GM18868 (cell line): ENCODE measurements around the gene ADCY10.
"Not testable (repeated sequence)": the region's sequence is repeated elsewhere in the genome, so short reads cannot be mapped to it uniquely, and the experiment has no call there.

Experiments
- ATAC-seq: cut with Tn5 transposase; IDR thresholded peaks from one replicate; pipeline ENCODE4 v1.9.1; 2021; ENCODE audit warnings: mild to moderate bottlenecking, moderate library complexity; ENCODE audit not compliant: unreplicated experiment

The ADCY10 gene

DNA sequence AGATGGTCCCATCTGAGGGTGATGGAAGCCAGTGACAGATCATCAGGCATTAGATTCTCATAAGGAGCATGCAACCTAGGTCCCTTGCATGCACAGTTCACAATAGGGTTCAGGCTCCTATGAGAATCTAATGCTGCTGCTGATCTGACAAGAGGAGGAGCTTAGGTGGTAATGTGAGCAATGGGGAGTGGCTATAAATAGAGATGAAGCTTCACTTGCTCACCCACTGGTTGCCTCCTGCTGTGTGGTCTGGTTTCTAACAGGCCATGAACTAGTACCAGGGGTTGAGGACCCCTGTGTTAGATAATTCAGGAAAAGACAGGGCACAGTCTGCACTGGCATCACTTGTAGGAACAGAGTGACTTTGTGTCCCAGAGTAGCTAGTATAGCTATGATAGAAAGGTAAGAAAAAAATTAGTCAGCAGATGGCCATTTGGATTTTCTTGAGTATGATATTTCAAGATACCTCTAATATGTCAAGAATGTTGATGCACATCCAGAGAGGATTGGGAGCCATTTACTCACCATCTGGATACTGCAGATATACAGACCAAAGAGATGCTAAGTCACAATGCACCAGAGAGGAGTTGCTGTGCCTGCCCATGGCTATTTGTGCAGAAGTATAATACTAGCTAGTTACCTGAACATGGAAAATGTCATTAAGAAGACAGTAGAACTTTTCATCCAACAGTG, 53.6 kb downstream of the ADCY10 start:
- no peak for ATAC-seq

DNA sequence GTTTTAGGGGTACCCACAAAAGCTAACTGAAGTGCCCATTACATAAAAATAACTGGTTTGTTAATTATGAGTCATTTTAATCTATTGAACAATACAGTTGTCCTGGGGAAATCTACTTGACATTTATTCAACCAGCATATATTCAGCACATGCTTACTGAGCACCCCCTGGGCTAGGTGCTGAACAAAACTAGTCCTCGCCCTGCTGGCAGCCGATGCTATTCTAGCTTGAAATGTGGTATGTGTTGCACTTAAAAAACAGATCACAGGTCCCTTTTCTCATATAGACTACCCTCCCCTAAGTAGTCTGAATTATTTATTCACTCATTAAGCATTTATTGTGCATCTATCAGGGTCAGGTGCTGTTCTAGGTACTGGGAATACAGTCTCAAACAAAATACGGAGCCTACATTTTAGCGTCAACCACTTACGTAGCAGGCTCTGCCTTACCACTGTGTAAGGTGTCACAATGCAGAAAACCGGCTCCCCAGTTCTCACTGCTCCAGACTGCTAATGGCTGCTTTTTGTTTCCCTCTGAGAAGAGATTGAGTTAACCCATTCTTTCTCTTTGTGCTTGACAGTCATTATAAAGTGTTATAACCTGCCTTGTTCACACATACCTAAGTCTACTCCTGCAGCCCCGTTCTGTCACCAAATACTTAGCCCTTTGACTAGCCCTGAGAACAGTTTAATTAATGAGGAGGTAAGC, 57.1 kb downstream of the ADCY10 start:
- ATAC-seq: no peak

DNA sequence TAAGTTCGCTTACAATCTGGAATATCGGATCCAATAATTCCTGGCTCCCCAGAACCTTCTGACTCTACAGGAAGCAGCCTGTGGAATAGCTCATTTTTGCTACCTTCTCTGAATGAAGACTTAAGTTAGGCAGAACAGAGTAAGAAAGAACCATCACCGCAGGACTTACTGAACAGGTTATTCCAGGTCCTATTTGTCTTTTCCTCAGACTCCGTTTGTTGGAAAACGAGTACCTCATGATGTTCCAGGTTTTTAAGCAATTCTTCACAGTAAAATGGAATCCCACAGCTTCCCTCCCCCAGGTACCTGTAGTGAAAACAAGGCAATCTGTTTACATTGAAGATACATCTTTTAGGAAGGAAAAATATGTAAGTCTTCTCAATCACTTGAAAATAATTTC, 59.8 kb downstream of the ADCY10 start:
- ATAC-seq: no peak

DNA sequence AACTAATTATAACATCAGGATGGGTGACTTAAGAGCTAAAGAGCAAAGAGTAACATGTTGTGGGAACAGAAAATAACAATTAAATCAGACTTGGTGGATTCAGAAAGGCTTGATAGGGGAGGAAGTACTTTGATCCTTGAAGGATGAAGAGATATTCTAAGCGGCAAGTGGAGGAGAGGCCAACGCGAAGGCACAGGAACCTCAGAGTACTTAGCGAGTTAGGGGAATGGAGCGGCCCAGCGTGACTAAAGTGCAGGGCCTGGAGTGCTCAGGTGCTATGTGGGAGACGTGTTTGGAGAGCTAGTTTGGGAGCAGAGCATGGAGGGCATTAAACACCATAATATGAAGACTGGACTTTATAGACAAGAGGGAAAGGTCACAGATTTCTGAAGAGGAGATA, 64.3 kb downstream of the ADCY10 start:
- ATAC-seq: no peak

DNA sequence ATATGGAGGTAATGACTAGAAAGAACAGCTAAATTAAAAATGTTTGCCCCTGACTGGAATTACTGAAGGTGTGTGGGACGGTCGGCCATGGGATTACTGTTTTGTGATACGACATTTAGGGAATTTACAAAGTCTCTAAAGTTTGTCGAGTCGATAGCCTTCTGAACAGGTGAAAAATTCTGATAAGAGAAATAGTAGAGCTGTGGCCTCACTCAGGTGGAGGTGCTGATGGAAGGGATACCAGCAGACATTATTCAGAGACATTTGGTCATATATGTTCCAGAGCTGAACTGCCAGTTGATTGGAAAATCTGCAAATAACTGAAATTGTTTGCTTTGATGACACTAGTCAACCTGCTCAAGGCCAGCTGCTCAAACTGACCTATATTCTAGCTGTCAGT, 71.1 kb downstream of the ADCY10 start:
- ATAC-seq: no peak

DNA sequence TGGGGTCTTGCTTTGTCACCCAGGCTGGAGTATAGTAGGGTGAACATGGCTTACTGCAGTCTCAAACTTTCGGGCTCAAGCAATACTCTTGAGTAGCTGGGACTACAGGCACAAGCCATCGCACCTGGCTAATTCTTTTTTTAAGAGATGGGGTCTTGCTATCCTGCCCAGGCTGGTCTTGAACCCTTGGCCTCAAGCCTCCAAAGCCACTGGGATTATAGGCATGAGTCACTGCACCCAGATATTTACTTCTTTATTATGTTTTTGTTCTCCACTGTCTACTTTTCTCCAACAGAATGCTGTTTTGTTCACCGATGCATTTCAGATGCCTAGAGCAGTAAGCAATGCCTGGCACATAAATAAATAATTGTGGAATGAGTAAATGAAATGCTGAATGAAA, 72.4 kb downstream of the ADCY10 start:
- ATAC-seq: no peak

DNA sequence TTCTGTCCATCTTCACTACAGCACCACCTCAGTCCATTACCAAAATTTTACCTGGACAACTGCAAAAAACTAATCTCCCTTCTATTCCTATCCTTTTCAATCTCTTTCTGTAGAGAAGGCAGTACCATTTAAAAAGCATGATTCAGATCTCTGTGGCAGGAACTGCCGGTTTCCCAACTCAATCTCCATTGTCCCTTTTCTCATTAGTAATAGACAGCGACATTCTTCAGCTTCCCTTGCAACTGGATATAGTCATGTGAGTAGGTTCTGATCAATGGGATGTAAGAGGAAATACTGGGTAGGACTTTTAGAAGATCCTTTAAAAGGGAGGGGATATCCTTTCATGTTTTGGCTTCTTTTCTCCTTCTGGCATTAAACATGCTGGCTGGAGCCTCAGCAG, 74.9 kb downstream of the ADCY10 start:
- no peak for ATAC-seq

DNA sequence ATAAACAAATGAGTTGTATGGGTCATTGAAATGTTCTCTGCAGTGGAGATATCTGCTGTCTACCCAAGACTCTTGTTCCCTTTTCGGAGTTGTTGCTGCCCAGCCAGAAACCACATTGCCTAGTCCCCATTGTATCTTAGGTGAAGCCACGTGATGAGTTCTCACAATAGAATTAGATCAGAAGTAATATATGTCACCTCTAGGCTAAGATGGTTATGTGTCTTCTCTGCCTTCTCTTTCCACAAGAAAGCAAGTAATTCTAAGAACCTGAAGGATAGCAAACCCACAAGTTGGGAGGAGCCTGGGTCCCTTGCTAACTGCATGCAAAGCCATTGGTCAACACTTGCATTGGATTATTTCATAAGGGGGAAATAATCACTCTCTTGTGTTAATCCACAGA, 76.6 kb downstream of the ADCY10 start:
- no peak for ATAC-seq

DNA sequence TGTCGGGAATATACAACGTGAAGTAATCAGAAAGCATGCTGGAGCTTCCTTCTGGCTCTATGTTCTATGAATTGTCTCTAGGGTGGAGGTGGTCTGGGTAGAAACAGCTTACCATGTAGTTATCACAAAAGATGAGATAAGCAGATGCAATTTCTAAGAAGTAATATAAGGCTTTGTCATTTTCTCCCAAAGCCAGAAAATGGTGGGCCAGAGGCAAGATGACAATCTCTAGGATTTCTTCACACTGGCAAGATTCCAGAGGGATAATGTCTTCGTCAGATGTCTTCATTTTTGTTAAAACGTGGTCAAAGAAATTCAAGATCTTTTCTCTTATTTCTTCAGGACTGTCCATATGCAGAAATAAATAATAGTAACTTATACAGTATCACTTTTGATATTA, 77.7 kb downstream of the ADCY10 start:
- ATAC-seq: no peak

DNA sequence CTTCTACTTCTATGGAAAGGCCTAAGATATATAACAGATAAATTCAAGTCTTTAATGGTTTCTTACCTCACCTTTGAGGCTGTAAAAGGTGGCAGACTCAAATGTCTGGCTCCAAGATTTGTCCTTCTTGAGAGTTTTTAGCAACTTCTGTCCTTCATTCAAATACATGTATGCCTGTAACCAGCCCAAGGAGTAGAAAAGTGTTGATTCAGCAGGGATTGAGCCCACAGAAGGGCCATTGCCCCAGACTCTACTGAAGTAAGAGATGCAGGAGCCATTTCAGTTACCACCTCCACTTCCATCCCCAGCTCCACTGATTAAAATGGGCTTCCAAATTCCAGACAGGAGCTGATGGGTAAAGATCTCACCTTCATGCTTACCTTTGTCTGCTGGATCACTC, 80.0 kb downstream of the ADCY10 start:
- ATAC-seq: no peak

DNA sequence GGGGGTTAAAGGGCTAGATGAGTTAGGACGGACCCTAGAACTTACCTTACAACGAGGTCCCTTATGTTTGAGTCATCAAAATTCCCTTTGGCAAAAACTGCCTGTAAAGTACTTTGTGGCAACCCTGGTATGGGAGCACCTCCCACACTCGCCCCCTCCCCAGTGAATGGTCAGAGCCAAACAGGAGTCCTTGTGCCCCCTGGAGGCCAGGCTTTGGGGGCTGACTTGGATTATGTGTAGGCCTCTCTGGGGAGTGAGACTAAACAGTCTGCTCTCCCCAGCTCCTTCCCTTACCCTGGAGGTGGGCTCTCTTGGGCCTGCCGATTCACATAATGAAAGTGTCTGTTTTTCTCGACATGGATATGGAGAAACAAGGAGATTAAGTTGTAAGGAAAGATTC, 81.2 kb downstream of the ADCY10 start:
- no peak for ATAC-seq

DNA sequence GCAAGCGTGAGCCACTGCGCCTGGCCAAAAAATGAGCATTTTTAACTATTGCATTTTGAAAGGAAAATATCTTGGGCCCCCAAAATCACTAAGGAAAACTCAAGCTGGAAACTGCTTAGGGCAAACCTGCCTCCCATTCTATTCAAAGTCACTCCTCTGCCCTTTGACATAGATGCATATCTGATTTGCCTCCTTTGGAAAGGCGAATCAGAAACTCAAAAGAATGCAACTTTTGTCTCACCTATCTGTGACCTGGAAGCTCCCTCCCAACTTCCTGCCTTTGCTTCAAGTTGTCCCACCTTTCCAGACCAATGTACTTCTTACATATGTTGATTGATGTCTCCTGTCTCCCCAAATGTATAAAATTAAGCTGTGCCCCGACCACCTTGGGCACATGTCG, 83.3 kb downstream of the ADCY10 start:
- not testable (repeated sequence) for ATAC-seq

DNA sequence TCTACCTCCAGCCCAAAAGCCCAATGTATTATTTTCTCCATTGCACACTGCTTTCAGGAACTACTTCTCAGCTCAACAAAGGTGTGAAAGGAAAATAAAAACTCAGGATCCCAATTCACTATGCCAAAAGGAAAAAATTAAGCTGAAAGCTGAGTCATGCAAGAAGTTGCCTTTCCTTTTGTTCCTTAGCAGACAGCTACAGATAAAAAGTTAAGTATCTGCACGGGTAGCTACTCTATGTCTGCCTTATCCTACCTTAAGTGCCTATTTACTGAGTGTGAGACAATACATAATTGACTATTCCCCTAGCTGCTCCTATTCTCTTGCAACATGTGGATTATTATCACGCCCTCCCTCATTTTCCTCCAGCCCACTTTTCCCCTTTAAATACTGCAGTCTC, 84.1 kb downstream of the ADCY10 start:
- no peak for ATAC-seq

DNA sequence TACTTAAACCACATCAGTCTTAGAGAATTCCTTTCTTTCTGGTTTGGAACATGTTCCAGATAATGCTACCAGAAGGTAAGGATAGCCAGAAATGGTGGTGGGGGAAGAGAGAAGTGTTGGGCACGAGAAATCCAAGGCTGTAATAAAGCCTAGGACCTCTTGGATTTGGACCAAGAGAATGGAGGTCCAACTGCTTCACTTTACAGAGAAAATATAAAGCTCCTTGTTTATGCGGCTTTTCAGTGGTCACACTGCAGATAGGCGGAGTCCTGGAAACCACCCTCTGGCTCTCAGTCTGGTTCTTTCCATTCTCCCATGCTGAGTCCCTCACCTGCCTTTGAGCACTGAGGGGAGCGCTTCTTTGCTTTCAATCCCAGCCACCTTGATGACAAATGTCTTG, 87.8 kb downstream of the ADCY10 start:
- no peak for ATAC-seq

DNA sequence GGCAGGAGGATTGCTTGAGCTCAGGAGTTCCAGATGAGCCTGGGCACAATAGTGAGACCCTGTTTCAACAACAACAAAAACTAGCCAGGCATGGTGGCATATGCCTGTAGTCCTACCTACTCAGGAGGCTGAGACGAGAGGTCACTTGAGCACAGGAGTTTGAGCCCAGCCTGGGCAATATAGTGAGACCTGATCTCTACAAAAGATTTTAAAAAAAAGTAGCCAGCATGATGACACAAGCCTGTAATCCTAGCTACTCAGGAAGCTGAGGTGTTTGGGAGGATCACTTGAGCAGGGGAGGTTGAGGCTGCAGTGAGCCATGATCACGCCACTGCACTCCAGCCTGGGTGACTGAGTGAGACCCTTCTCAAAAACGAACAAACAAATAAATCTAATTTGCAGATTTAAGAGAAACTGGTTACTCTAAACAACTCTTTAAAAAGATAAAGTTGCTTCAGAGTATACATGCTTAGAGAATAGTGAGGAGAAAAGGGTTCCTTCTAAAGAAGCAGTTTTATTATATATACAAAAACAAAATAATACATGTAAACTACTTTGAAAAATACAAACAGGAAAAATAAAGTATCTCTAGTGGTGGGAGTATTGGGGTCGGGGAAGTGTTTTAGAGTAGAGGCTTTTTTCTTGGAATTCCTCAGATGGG, 88.4 kb downstream of the ADCY10 start:
- ATAC-seq: no peak

DNA sequence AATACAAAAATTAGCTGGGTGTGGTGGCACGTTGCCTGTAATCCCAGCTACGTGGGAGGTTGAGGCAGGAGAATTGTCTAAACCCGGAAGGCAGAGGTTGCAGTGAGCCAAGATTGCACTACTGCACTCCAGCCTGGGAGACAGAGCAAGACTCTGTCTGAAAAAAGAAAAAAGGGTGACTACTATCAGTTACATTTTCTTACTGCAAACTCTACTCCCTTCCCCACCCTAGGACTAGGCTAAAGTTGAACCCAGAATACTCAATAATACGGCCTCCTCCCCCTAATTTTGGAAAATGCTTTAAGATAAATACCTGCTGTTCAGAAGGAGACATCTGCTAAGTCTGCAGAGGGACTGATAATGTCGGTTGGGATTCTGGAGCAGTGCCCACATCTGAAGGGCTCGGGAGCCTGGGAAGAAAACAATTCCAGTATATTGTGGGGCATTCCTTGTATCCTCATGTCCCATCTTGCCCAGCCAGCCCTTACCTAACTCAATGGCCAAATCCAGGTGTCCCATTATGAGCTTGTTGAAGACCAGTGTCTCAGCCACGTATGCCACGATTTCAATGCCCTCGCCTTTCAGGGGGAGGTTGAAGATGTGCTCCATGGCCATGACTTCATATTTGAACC, 89.7 kb downstream of the ADCY10 start:
- ATAC-seq: no peak

DNA sequence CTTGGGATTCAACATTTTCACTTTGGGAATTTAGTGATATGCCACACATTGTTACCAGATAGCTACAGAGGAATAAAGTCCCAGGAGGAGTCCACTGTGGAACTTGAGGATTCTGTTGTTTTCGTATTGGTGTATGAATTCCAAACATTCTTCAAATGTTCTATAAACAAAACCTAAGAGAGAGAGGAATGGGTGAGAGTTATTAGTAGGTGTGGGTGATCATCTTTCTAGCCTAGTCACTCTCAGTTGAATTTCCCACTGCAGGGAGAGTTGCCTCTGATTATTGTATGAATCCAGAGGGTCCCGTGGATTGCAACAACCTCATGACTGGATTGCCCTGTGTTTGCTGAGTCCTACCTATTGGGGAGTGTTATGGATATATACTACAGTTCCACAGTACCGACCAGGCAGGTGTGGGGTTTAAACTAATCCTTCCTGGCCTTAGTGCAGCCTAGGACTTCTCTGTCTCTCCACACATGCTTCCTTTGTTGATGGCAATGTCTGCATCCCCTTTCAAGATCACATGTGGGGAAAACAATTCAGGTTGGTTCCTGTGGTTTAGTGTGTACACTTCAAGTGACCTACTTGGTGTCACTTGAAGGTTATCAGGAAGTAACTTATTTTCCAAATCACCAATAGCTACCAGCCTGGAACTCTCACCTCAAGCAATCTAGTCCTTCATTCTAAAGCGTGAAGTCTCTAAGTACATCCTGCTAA, 91.8 kb downstream of the ADCY10 start:
- no peak for ATAC-seq

DNA sequence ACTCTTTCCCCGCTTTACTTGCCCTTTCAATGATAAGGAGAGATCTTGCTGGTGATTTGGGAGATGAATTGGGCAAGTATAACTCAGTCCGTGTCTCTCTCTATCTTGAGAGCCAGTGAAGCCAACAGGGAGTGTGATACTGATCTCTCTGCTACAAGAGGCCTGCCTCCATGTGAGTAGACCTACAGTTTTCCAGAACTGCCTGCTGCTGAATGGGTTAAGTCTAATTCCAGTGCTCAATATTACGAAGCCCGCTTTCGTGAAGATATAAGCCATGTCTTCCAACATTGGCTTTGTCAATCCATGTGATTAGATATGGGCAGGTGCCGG, 92.6 kb downstream of the ADCY10 start:
- ATAC-seq: no peak

DNA sequence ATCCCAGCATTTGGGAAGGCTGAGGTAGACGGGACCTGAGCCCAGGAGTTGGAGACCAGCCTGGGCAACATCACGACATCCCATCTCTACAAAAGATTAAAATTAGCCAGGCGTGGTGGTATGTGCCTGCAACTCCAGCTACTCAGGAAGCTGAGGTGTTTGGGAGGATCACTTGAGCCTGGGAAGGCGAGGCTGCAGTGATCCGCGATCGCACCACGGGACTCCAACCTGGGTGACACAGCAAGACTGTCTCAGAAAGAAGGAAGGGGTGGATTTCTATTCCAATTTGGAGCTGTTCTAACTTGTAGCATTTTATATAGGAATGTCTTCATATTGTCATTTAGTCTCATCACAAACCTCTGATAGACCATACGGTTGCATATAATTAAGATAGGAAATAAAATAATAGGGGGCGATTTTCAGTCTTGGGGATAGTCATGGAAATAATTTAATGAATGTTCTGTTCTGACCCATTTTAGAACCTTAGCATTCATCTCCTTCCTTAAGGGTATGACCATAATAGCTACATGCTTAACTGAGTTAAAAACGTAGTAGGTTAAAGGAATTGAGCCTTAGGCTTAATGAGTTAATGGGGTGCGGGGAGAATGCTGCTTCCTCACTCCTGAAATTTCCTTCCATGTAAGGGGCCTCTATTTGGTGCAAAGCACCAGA, 93.1 kb downstream of the ADCY10 start:
- no peak for ATAC-seq

DNA sequence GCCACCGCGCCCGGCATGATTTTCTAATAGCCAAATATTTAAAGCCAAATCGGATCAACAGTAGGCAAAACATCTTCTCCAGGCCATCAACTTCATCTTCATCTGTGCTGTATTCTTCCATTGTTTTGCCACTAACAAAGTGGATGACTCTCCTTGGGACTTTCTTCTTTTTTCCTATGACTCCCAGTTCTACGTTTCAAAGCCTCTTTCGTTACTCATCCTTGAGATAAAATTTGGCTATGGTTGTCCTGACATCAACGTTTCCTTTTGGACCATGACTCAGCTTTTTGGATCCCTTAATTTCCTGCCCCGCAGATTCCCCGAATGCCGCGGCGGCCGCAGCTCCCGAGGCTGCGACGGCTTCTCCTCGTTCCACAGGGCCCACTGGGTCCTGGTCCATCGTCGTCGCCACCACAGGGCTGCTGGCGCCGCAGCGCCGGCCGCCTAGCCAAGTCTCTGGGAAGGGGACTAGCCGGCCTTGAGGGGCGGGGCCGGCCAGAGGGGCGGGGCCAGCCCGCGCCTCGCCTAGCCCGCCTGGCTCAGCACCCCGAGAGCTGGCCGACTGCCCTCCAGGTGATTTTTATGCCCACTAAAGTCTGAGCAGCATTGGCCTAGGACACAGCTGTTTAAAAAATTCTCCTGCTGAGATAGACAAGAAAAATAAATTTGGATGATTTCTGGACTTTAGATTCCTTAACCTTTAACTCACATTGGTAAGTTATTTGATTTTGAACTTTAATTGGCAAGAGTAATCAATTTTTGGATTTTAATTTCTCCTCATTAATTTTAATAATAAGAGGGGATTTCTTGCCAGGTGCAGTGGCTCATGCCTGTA, 93.9 kb downstream of the ADCY10 start:
- peak; percentile 80 for ATAC-seq
